Measurements from ENCODE around the gene GNAQ. TPM values are rescaled to one million over a fixed set of nuclear protein-coding genes. Genes with fewer than 3 reads are reported as not detected.

Gene GNAQ
- total RNA-seq, 4 donors from 2014 or later: 18.1 to 35.1 (median 24.0) TPM

GRCh38 chr9:77673941-77674791, 357.4 kb downstream of the GNAQ start:
- H3K27me3 ChIP-seq: no peaks in the 10 kb centered on the region
- H3K4me3 ChIP-seq: no peak overlapping the region
- DNase-seq: no peak
- H3K27ac ChIP-seq: peak overlapping the region in 3 of 4 donors; percentile 30 to 67 (median 52)
- no peaks in the 10 kb centered on the region for H3K36me3 ChIP-seq
- 43 to 72% methylated on average over 3 to 10 of the region's 10 CpGs for WGBS, 2 donors
- no peaks in the 10 kb centered on the region for H3K9me3 ChIP-seq
- intact Hi-C loops (cut with DNase I): no loop called here
- H3K4me1 ChIP-seq: peaks cover 0 to 33% (median 21%) of the 10 kb centered on the region in 3 donors
- TF ChIP-seq CTCF (IDR thresholded peaks at IDR 0.05) (no peak), POLR2A (IDR thresholded peaks at IDR 0.05) (no peak)

- intact Hi-C loops (cut with DNase I): no loop called here
- Histone ChIP-seq H3K27ac (no peak overlapping the region), H3K4me3 (no peak overlapping the region), H3K27me3 (no peaks in the 10 kb centered on the region), H3K4me1 (peaks cover 0 to 13% (median 1%) of the 10 kb centered on the region in 3 donors), H3K9me3 (no peaks in the 10 kb centered on the region), H3K36me3 (no peaks in the 10 kb centered on the region)
- WGBS, 2 donors: 58 to 73% methylated on average over 4 of the region's 4 CpGs
- TF ChIP-seq POLR2A (IDR thresholded peaks at IDR 0.05): no peak
- TF ChIP-seq CTCF (IDR thresholded peaks at IDR 0.05): no peak
- DNase-seq: no peak
These were observed 359.4 kb downstream of the GNAQ start for GRCh38 chr9:77672183-77672582.

GRCh38 chr9:77667151-77667550, 364.5 kb downstream of the GNAQ start:
- TF ChIP-seq CTCF (IDR thresholded peaks at IDR 0.05) (no peak), POLR2A (IDR thresholded peaks at IDR 0.05) (no peak)
- 83 to 100% methylated on average over 1 of the region's 1 CpG for WGBS, 2 donors
- H3K4me3 ChIP-seq: no peak overlapping the region

More at GRCh38 chr9:77667151-77667550, 364.5 kb downstream of the GNAQ start:
- H3K27me3 ChIP-seq: no peaks in the 10 kb centered on the region
- no peaks in the 10 kb centered on the region for H3K36me3 ChIP-seq
- H3K4me1 ChIP-seq: peaks cover 0 to 19% (median 13%) of the 10 kb centered on the region in 3 donors
- H3K9me3 ChIP-seq: no peaks in the 10 kb centered on the region
- DNase-seq: no peak
- H3K27ac ChIP-seq: no peak overlapping the region
- intact Hi-C loops (cut with DNase I): no loop called here

Other genes starting within 250 kb of the GNAQ start
- 10 to 100 TPM in 2 of 4 donors, 1 to 10 TPM in 2; 8.6 to 14.6 (median 11.2) TPM for gene CEP78, start 204.3 kb upstream of the GNAQ start, total RNA-seq